ENCODE measurements around the gene PIPOX.

The PIPOX gene

GRCh38 chr17:29042679-29043538, at the start of gene PIPOX:
PIPOX (plus strand) TSS chr17:29043141; CDS start chr17:29043226, 85 bp downstream.
- FAIRE-seq (no peak), DNase-seq (ENCODE audit: low spot score) (peak; percentile 67)

- FAIRE-seq (no peak), DNase-seq (ENCODE audit: low spot score) (no peak)
Measured at GRCh38 chr17:28993645-28994426, 49.1 kb upstream of the PIPOX start.

GRCh38 chr17:28996554-28997096, 46.3 kb upstream of the PIPOX start:
- no peak for DNase-seq (ENCODE audit: low spot score)

GRCh38 chr17:28997806-28998205, 45.1 kb upstream of the PIPOX start:
- no peak for FAIRE-seq
- DNase-seq (ENCODE audit: low spot score) = no peak

More at GRCh38 chr17:28996554-28997096, 46.3 kb upstream of the PIPOX start:
- no peak for FAIRE-seq

GRCh38 chr17:28999206-28999605, 43.7 kb upstream of the PIPOX start:
- DNase-seq (ENCODE audit: low spot score) (no peak), FAIRE-seq (no peak)

- FAIRE-seq = no peak
- no peak for DNase-seq (ENCODE audit: low spot score)
Measured at GRCh38 chr17:29000973-29001372, 42.0 kb upstream of the PIPOX start.

GRCh38 chr17:29002811-29003210, 40.1 kb upstream of the PIPOX start:
- no peak for DNase-seq (ENCODE audit: low spot score)
- FAIRE-seq = no peak

- FAIRE-seq (no peak), DNase-seq (ENCODE audit: low spot score) (no peak)
Measured at GRCh38 chr17:29003289-29003688, 39.7 kb upstream of the PIPOX start.

GRCh38 chr17:29004081-29004692, 38.8 kb upstream of the PIPOX start:
- DNase-seq (ENCODE audit: low spot score) (peak; percentile 40), FAIRE-seq (no peak)

- FAIRE-seq (peak; percentile 42), DNase-seq (ENCODE audit: low spot score) (peak; percentile 92)
Measured at GRCh38 chr17:29005936-29006511, 36.9 kb upstream of the PIPOX start, which contains the start of gene SEZ6. SEZ6 (minus strand) TSS chr17:29006033; CDS start chr17:29005869, 164 bp downstream.

GRCh38 chr17:29007456-29007855, 35.5 kb upstream of the PIPOX start:
- DNase-seq (ENCODE audit: low spot score) (peak; percentile 20), FAIRE-seq (no peak)

- DNase-seq (ENCODE audit: low spot score) (peak; percentile 92), FAIRE-seq (no peak)
Measured at GRCh38 chr17:29007860-29008455, 35.0 kb upstream of the PIPOX start.

- DNase-seq (ENCODE audit: low spot score) = no peak
- no peak for FAIRE-seq
Measured at GRCh38 chr17:29008591-29008990, 34.4 kb upstream of the PIPOX start.

GRCh38 chr17:29010129-29010528, 32.8 kb upstream of the PIPOX start:
- FAIRE-seq (no peak), DNase-seq (ENCODE audit: low spot score) (no peak)

- DNase-seq (ENCODE audit: low spot score) = no peak
- FAIRE-seq = no peak
Measured at GRCh38 chr17:29010586-29010985, 32.4 kb upstream of the PIPOX start.

GRCh38 chr17:29012535-29012934, 30.4 kb upstream of the PIPOX start:
- FAIRE-seq (no peak), DNase-seq (ENCODE audit: low spot score) (no peak)

- no peak for DNase-seq (ENCODE audit: low spot score)
- FAIRE-seq = no peak
Measured at GRCh38 chr17:29014716-29015115, 28.2 kb upstream of the PIPOX start.

GRCh38 chr17:29016345-29017210, 26.4 kb upstream of the PIPOX start:
- DNase-seq (ENCODE audit: low spot score) = no peak
- FAIRE-seq = no peak

GRCh38 chr17:29018788-29019474, 24.0 kb upstream of the PIPOX start:
- FAIRE-seq (no peak), DNase-seq (ENCODE audit: low spot score) (no peak)

Data from urothelium cell line (cell line).